H1 (cell line): ENCODE results near the gene BEST2. TPM values are rescaled to one million over a fixed set of nuclear protein-coding genes. Genes with fewer than 3 reads are reported as not detected.

Experiments used
- CTCF ChIA-PET: fragments of 300-600 bp; sonication (Branson Sonifier 250); formaldehyde crosslinking; loops from one replicate; lab custom pipeline; 2021; ENCODE audit not compliant: partially characterized antibody; lab: Charles Lee
- POLR2A ChIA-PET: fragments of 300-600 bp; sonication (Branson Sonifier 250); formaldehyde crosslinking; loops from one replicate; lab custom pipeline; 2021; ENCODE audit warnings: inconsistent platforms; ENCODE audit not compliant: partially characterized antibody; lab: Charles Lee
- DNase-seq, 2 experiments: peaks; one replicate each; pipeline versions ENCODE4 v3.0.0 to v3.0.0-alpha.2; 2010 to 2022; ENCODE audit warnings: low spot score in 2 of 2, low read depth in 1 of 2, mixed read lengths in 1 of 2
- FAIRE-seq: peaks from 2 replicates; lab custom pipeline; 2011; peaks lifted over from hg19 to GRCh38; lab: Jason Lieb, UNC
- H2AFZ ChIP-seq: 2 replicates; pipeline ENCODE4 v1.8.1; 2012; ENCODE audit warnings: low read length, inconsistent platforms
- H2AK5ac ChIP-seq: 2 replicates; pipeline ENCODE4 v1.6.1; 2013; ENCODE audit warnings: low read depth, low read length
- H2BK120ac ChIP-seq: replicated peaks from 2 replicates; pipeline ENCODE3; 2013; ENCODE audit warnings: low read depth, low read length, inconsistent platforms
- H2BK12ac ChIP-seq: 2 replicates; pipeline ENCODE4 v1.6.1; 2013; ENCODE audit warnings: low read depth, low read length
- H2BK15ac ChIP-seq: 2 replicates; pipeline ENCODE4 v1.6.1; 2013; ENCODE audit warnings: low read length
- H2BK20ac ChIP-seq: 2 replicates; pipeline ENCODE4 v1.6.1; 2013; ENCODE audit warnings: low read length
- H2BK5ac ChIP-seq: 2 replicates; pipeline ENCODE4 v1.6.1; 2013; ENCODE audit warnings: low read depth, low read length
- H3K14ac ChIP-seq: 2 replicates; pipeline ENCODE4 v1.6.1; 2013; ENCODE audit warnings: inconsistent platforms; ENCODE audit not compliant: insufficient read length
- H3K18ac ChIP-seq: 2 replicates; pipeline ENCODE4 v1.6.1; 2013; ENCODE audit warnings: low read length; ENCODE audit errors: extremely low read depth
- H3K23ac ChIP-seq: 2 replicates; pipeline ENCODE4 v1.6.1; 2013; ENCODE audit warnings: inconsistent platforms; ENCODE audit not compliant: insufficient read length
- H3K23me2 ChIP-seq: 2 replicates; pipeline ENCODE4 v1.6.1; 2013; ENCODE audit warnings: low read depth, low read length
- H3K27ac ChIP-seq: 2 replicates; pipeline ENCODE4 v1.6.1; 2011; ENCODE audit warnings: low read depth, low read length, inconsistent platforms
- H3K27me3 ChIP-seq, 4 experiments: replicated peaks in 1 of 4; 1 replicate in 1 of 4; 2 replicates in 3 of 4; pipeline versions ENCODE4 v1.6.1 to v1.8.1; 2011 to 2013; ENCODE audit warnings: low read length in 3 of 4, mild to moderate bottlenecking in 3 of 4, inconsistent platforms in 2 of 4, mixed read lengths in 2 of 4, moderate library complexity in 1 of 4; ENCODE audit not compliant: control insufficient read depth in 3 of 4, insufficient read depth in 3 of 4; ENCODE audit errors: extremely low read depth in 1 of 4
- H3K36me3 ChIP-seq, 4 experiments: 2 replicates each; pipeline versions ENCODE4 v1.6.1 to v1.8.1; 2011 to 2013; ENCODE audit warnings: mild to moderate bottlenecking in 4 of 4, low read length in 3 of 4, moderate library complexity in 2 of 4, control low read depth in 1 of 4, inconsistent platforms in 1 of 4; ENCODE audit not compliant: insufficient read depth in 4 of 4, control insufficient read depth in 2 of 4
- H3K4ac ChIP-seq: replicated peaks from 2 replicates; pipeline ENCODE3; 2013; ENCODE audit warnings: low read length, low read depth, mixed read lengths, inconsistent platforms; ENCODE audit not compliant: insufficient read length
- H3K4me1 ChIP-seq, 4 experiments: replicated peaks in 1 of 4; 1 replicate in 1 of 4; 2 replicates in 3 of 4; pipeline versions ENCODE4 v1.6.1 to v1.8.1; 2011 to 2013; ENCODE audit warnings: low read length in 3 of 4, inconsistent platforms in 2 of 4, mixed read lengths in 1 of 4; ENCODE audit not compliant: insufficient read depth in 4 of 4, control insufficient read depth in 3 of 4
- H3K4me2 ChIP-seq, 2 experiments: 2 replicates each; pipeline versions ENCODE4 v1.6.1 to v1.8.1; 2011 to 2013; ENCODE audit warnings: low read depth in 2 of 2, low read length in 2 of 2, control low read depth in 1 of 2, inconsistent platforms in 1 of 2, mild to moderate bottlenecking in 1 of 2; ENCODE audit not compliant: insufficient read depth in 1 of 2
- H3K4me3 ChIP-seq, 4 experiments: fragments of 200-600, 300-600 bp in 1 of 4; sonication (generic), shearing (Covaris generic), sonication (Bioruptor Twin) in 1 of 4; 2 replicates each; pipeline versions ENCODE4 v1.5.1 to v1.8.1; 2011 to 2016; ENCODE audit warnings: low read length in 4 of 4, low read depth in 3 of 4, control low read depth in 2 of 4, inconsistent platforms in 2 of 4, mild to moderate bottlenecking in 2 of 4, mixed read lengths in 1 of 4, moderate library complexity in 1 of 4; ENCODE audit not compliant: insufficient read depth in 2 of 4; ENCODE audit errors: extremely low read depth in 1 of 4
- H3K56ac ChIP-seq: replicated peaks from 2 replicates; pipeline ENCODE3; 2013; ENCODE audit warnings: low read depth, mild to moderate bottlenecking, mixed read lengths, low read length, inconsistent platforms; ENCODE audit not compliant: insufficient read length
- H3K79me1 ChIP-seq: 2 replicates; pipeline ENCODE4 v1.6.1; 2013; ENCODE audit warnings: low read depth, low read length, control low read depth
- H3K79me2 ChIP-seq, 2 experiments: 2 replicates each; pipeline versions ENCODE4 v1.6.1 to v1.8.1; 2012 to 2013; ENCODE audit warnings: low read length in 2 of 2, mild to moderate bottlenecking in 2 of 2, inconsistent platforms in 1 of 2; ENCODE audit not compliant: insufficient read depth in 2 of 2, control insufficient read depth in 1 of 2
- H3K9ac ChIP-seq, 4 experiments: replicated peaks in 1 of 4; 1 replicate in 1 of 4; 2 replicates in 3 of 4; pipeline versions ENCODE4 v1.6.1 to v1.8.1; 2011 to 2013; ENCODE audit warnings: low read depth in 3 of 4, low read length in 3 of 4, control low read depth in 2 of 4, mild to moderate bottlenecking in 2 of 4, moderate library complexity in 2 of 4, inconsistent platforms in 1 of 4; ENCODE audit errors: extremely low read depth in 1 of 4
- H3K9me3 ChIP-seq, 2 experiments: 2 replicates each; pipeline versions ENCODE4 v1.6.1 to v1.8.1; 2012 to 2013; ENCODE audit warnings: mild to moderate bottlenecking in 2 of 2, moderate library complexity in 2 of 2, control low read depth in 1 of 2, inconsistent platforms in 1 of 2, low read depth in 1 of 2, low read length in 1 of 2, mixed read lengths in 1 of 2; ENCODE audit not compliant: insufficient read depth in 2 of 2
- H4K20me1 ChIP-seq, 2 experiments: replicated peaks in 1 of 2; 2 replicates each; pipeline versions ENCODE3 to v1.8.1; 2011 to 2013; ENCODE audit warnings: inconsistent platforms in 2 of 2, low read length in 2 of 2, mild to moderate bottlenecking in 1 of 2; ENCODE audit not compliant: insufficient read depth in 2 of 2, control insufficient read depth in 1 of 2
- H4K5ac ChIP-seq: 2 replicates; pipeline ENCODE4 v1.6.1; 2013; ENCODE audit warnings: low read length, low read depth, mixed read lengths, inconsistent platforms; ENCODE audit not compliant: insufficient read length
- H4K8ac ChIP-seq: 2 replicates; pipeline ENCODE4 v1.8.0; 2013; ENCODE audit warnings: mild to moderate bottlenecking, moderate library complexity, low read length, inconsistent platforms; ENCODE audit not compliant: insufficient read depth; ENCODE audit errors: extremely low read depth
- H4K91ac ChIP-seq: replicated peaks from 2 replicates; pipeline ENCODE3; 2013; ENCODE audit warnings: low read length, mixed read lengths, inconsistent platforms; ENCODE audit not compliant: insufficient read length
- CBX8 ChIP-seq: fragments of 300-800, 300-1000 bp; sonication (generic); IDR thresholded peaks from 2 replicates; pipeline ENCODE4 v1.7.1; 2016; ENCODE audit warnings: low read depth, low read length, borderline replicate concordance
- CTBP2 ChIP-seq: IDR thresholded peaks from 2 replicates; pipeline ENCODE4 v1.7.0; 2011; ENCODE audit warnings: borderline replicate concordance, mild to moderate bottlenecking, moderate library complexity, mixed read lengths, low read length; ENCODE audit not compliant: insufficient read depth, insufficient read length
- EGR1 ChIP-seq: IDR thresholded peaks from 2 replicates; pipeline ENCODE4 v1.6.1; 2011; ENCODE audit warnings: low read depth, low read length, borderline replicate concordance
- EP300 ChIP-seq, 2 experiments: IDR thresholded peaks; 1 replicate in 1 of 2; 2 replicates in 1 of 2; pipeline ENCODE4 v1.6.1; 2011 to 2012; ENCODE audit warnings: low read depth in 2 of 2, low read length in 2 of 2, mild to moderate bottlenecking in 2 of 2, borderline replicate concordance in 1 of 2, inconsistent platforms in 1 of 2, moderate library complexity in 1 of 2
- EZH2 ChIP-seq: fragments of 200-600 bp; sonication (generic); IDR thresholded peaks from 2 replicates; pipeline ENCODE4 v1.7.1; 2012; ENCODE audit warnings: low read depth, mild to moderate bottlenecking, moderate library complexity, low read length, inconsistent platforms; ENCODE audit not compliant: severe bottlenecking
- NRF1 ChIP-seq: IDR thresholded peaks from 2 replicates; pipeline ENCODE4 v1.6.1; 2011; ENCODE audit warnings: mild to moderate bottlenecking, low read depth, low read length, improper control_type of control experiment
- POU5F1 ChIP-seq: IDR thresholded peaks from 2 replicates; pipeline ENCODE4 v1.6.1; 2011; ENCODE audit warnings: low read depth, mild to moderate bottlenecking, low read length, moderate library complexity
- SAP30 ChIP-seq: fragments of 300-600 bp; sonication (generic); IDR thresholded peaks from 2 replicates; pipeline ENCODE4 v1.7.1; 2012; ENCODE audit warnings: low read length, moderate library complexity, mild to moderate bottlenecking, inconsistent platforms; ENCODE audit not compliant: insufficient read depth, insufficient replicate concordance
- TAF1 ChIP-seq: IDR thresholded peaks from 2 replicates; pipeline ENCODE4 v1.6.1; 2011; ENCODE audit warnings: mild to moderate bottlenecking, low read depth, low read length
- TAF7 ChIP-seq: optimal IDR thresholded peaks from 2 replicates; pipeline ENCODE3; 2011; ENCODE audit warnings: low read depth, mild to moderate bottlenecking, inconsistent platforms, low read length, moderate library complexity, borderline replicate concordance
- TCF12 ChIP-seq: IDR thresholded peaks from 2 replicates; pipeline ENCODE4 v1.6.1; 2011; ENCODE audit warnings: low read depth, mild to moderate bottlenecking, low read length
- WGBS, 2 experiments: shearing (Covaris generic) in 1 of 2; methylation state at CpG; one replicate each; pipeline versions ENCODE4 v1.1.6 to v1.1.7; 2013 to 2015; ENCODE audit warnings: low lambda C conversion rate in 2 of 2, mixed read lengths in 2 of 2, inconsistent platforms in 1 of 2, low coverage in 1 of 2, missing lambda C conversion rate in 1 of 2; ENCODE audit not compliant: insufficient replicate concordance in 2 of 2, insufficient coverage in 1 of 2, insufficient read length in 1 of 2; ENCODE audit errors: extremely low coverage in 1 of 2, missing lambda C conversion rate in 1 of 2; 5-methylcytosine and 5-hydroxymethylcytosine counted together
- polyA plus RNA-seq, 7 experiments: library from polyadenylated mRNA; depleted of rRNA in 3 of 7; stranded (reverse) in 5 of 7; unstranded in 2 of 7; fragments of >200 nt in 5 of 7; fragments of 200-250 nt in 2 of 7; gene quantifications; 1 replicate in 5 of 7; 2 replicates in 1 of 7; 4 replicates in 1 of 7; pipeline versions ENCODE4 v1.2.1 to v1.2.3, GENCODE V29; 2011 to 2013; ENCODE audit warnings: missing spikeins in 2 of 7, mixed read lengths in 2 of 7
- total RNA-seq: library from RNA; stranded (reverse); fragmentation: NEBNext Ultra II Directional; extraction: Animal tissue kit (Norgen Biotek cat#: 25700); gene quantifications from 2 replicates; pipeline ENCODE4 v1.2.1, GENCODE V29; 2021

BEST2 gene
- total and polyA plus RNA-seq, 2 of the 8 experiments (the other 6 are each of a cell fraction or from before 2014, with no cell fraction given): 4.6 to 7.3 TPM

- no peak overlapping the region for H4K5ac ChIP-seq
- no peaks in the 10 kb centered on the region for H3K79me2 ChIP-seq
- no peak overlapping the region for H2AK5ac ChIP-seq
- no peak overlapping the region for H2BK5ac ChIP-seq
- H3K4me1 ChIP-seq: 0 out of 7 replicates have a peak, but pooled peaks cover 0 to 4% (median 0%) of the 10 kb centered on the region in 4 experiments
- H2BK15ac ChIP-seq: no peak overlapping the region
- H3K18ac ChIP-seq: no peak overlapping the region
- no peak overlapping the region for H3K4me2 ChIP-seq
- H4K8ac ChIP-seq: no peak overlapping the region; the same call in 1 of the 2 replicates
- no peak overlapping the region for H3K4ac ChIP-seq
- H3K23ac ChIP-seq: no peak overlapping the region
- FAIRE-seq (no peak), DNase-seq (no peak)
- no peak overlapping the region for H2BK12ac ChIP-seq
- H3K14ac ChIP-seq: no peak overlapping the region
- peaks cover 2 to 16% (median 12%) of the 10 kb centered on the region in 4 experiments; a peak in 6 of 8 replicates for H3K36me3 ChIP-seq
- no peak overlapping the region for H2AFZ ChIP-seq
- no peak overlapping the region for H3K9ac ChIP-seq
- H3K27me3 ChIP-seq: no peaks in the 10 kb centered on the region; a peak in 2 of 7 replicates
- no peak overlapping the region for H3K4me3 ChIP-seq
- ChIA-PET POLR2A (interaction anchor here (1.1 to 10.3 kb wide), 4 partner anchors 9 to 24 kb away, joined by 3 to 104 read pairs (median 5); partner anchors contain the start of genes GET3 and TRIR), CTCF (interaction anchor here (1.0 to 7.3 kb wide), 6 partner anchors 12 to 50 kb away, joined by 3 to 85 read pairs (median 4); partner anchors contain the start of gene TNPO2)
- WGBS, 2 experiments: 92% methylated on average over 21 of the region's 22 CpGs; no CpG with 5 or more reads in 1 of the 2 experiments
- no peak overlapping the region for H2BK20ac ChIP-seq
- H3K27ac ChIP-seq: no peak overlapping the region
- H3K9me3 ChIP-seq: no peaks in the 10 kb centered on the region
- no peaks in the 10 kb centered on the region for H3K79me1 ChIP-seq
- H3K56ac ChIP-seq: no peak overlapping the region
- no peak overlapping the region for H4K91ac ChIP-seq
- no peak overlapping the region for H2BK120ac ChIP-seq
- no peaks in the 10 kb centered on the region for H3K23me2 ChIP-seq
- H4K20me1 ChIP-seq: peaks cover 0 to 4% of the 10 kb centered on the region in 2 experiments
- TF ChIP-seq EP300 (IDR thresholded peaks at IDR 0.05; ENCODE audit: borderline replicate concordance in 1 of 2, low read depth in 2 of 2, low read length in 2 of 2) (no peak), TAF7 (no peak), NRF1 (no peak), EGR1 (no peak), TAF1 (no peak), EZH2 (no peak), TCF12 (no peak), CBX8 (no peak), CTBP2 (no peak), POU5F1 (no peak), SAP30 (no peak)
These were observed 6.3 kb upstream of the BEST2 start for GRCh38 chr19:12745166-12745897.
